K562 (cell line): ENCODE measurements around the gene TIPIN. TPM values are rescaled to one million over a fixed set of nuclear protein-coding genes. Genes with fewer than 3 reads are reported as not detected.
A peak's percentile ranks its signal among the peaks of the same experiment; 100 is the strongest.

Experiments used
- AFF4 ChIP-seq: sonication (generic); formaldehyde crosslinking; IDR thresholded peaks from 2 replicates; pipeline ENCODE4 v1.8.0; 2023; ENCODE audit warnings: mild to moderate bottlenecking, missing genetic modification reagents
- ATF1 ChIP-seq, 2 experiments: fragments of 450-650 bp in 1 of 2; IDR thresholded peaks; 2 replicates each; pipeline ENCODE4 v1.6.1; 2016; ENCODE audit warnings: missing compliant biosample characterization in 1 of 2, missing genetic modification characterization in 1 of 2
- BACH1 ChIP-seq: fragments of 200-800 bp; sonication (Bioruptor generic); IDR thresholded peaks from 2 replicates; pipeline ENCODE4 v1.6.1; 2016; ENCODE audit warnings: missing genetic modification characterization, missing compliant biosample characterization
- BRCA1 ChIP-seq, 2 experiments: fragments of 450-650 bp in 1 of 2; sonication (generic) in 1 of 2; formaldehyde crosslinking in 1 of 2; IDR thresholded peaks; 2 replicates each; pipeline versions ENCODE4 v1.5.0 to v1.6.1; 2017 to 2020; ENCODE audit warnings: mild to moderate bottlenecking in 1 of 2, missing genetic modification reagents in 1 of 2
- CUX1 ChIP-seq: fragments of 200-800 bp; sonication (Bioruptor generic); IDR thresholded peaks from 2 replicates; pipeline ENCODE4 v1.6.1; 2016; ENCODE audit warnings: missing genetic modification characterization, missing compliant biosample characterization
- FOSL1 ChIP-seq: fragments of 200-800 bp; sonication (Bioruptor generic); conservative IDR thresholded peaks from 2 replicates; pipeline ENCODE4 v1.6.1; 2016; ENCODE audit warnings: missing genetic modification characterization, missing compliant biosample characterization
- FOXP4 ChIP-seq: sonication (generic); formaldehyde crosslinking; IDR thresholded peaks from 2 replicates; pipeline ENCODE4 v1.8.0; 2022; ENCODE audit warnings: mild to moderate bottlenecking, missing genetic modification reagents, borderline replicate concordance
- LCOR ChIP-seq: sonication (generic); formaldehyde crosslinking; IDR thresholded peaks from 2 replicates; pipeline ENCODE4 v1.8.0; 2022; ENCODE audit warnings: mild to moderate bottlenecking, missing genetic modification reagents
- NFIC ChIP-seq: fragments of 450-650 bp; IDR thresholded peaks from 2 replicates; pipeline ENCODE4 v1.6.1; 2017; ENCODE audit warnings: mild to moderate bottlenecking, inconsistent platforms
- RBM17 ChIP-seq: fragments of 200-400 bp; formaldehyde crosslinking; IDR thresholded peaks from 2 replicates; pipeline ENCODE4 v1.6.1; 2017; ENCODE audit warnings: low read depth, mild to moderate bottlenecking, low read length, borderline replicate concordance
- SFPQ ChIP-seq: fragments of 200-400 bp; formaldehyde crosslinking; IDR thresholded peaks from 2 replicates; pipeline ENCODE4 v1.6.1; 2017; ENCODE audit warnings: mild to moderate bottlenecking, low read depth, low read length, moderate library complexity
- TAF15 ChIP-seq: fragments of 200-400 bp; formaldehyde crosslinking; IDR thresholded peaks from 2 replicates; pipeline ENCODE4 v1.6.1; 2017; ENCODE audit warnings: mild to moderate bottlenecking, low read depth, low read length, moderate library complexity
- polyA plus RNA-seq, 8 experiments: library from polyadenylated mRNA; depleted of rRNA in 4 of 8; stranded (reverse) in 5 of 8; unstranded in 3 of 8; fragments of >200 nt; fragmentation: Nextera tagmentation in 2 of 8; fragmentation: Illumina TruSeq in 1 of 8; extraction: Ambion mirVana in 2 of 8; extraction: Trizol in 1 of 8; gene quantifications; 2 replicates each; pipeline versions ENCODE4 v1.2.1 to v1.2.3, GENCODE V29; 2011 to 2014; ENCODE audit warnings: inconsistent platforms in 1 of 8, missing spikeins in 1 of 8
- total RNA-seq, 7 experiments: library from RNA; depleted of rRNA in 6 of 7; stranded (reverse); fragments of >200 nt in 6 of 7; fragmentation: Illumina TruSeq in 2 of 7; extraction: Trizol in 2 of 7; gene quantifications; 2 replicates each; pipeline versions ENCODE4 v1.2.1 to v1.2.3, GENCODE V29; 2011 to 2021; ENCODE audit warnings: low replicate concordance in 1 of 7

TIPIN gene
- total and polyA plus RNA-seq, 9 of the 15 experiments (the other 6 are each of a cell fraction or from before 2014, with no cell fraction given), result 22.9 to 61.4 (median 42.0) TPM

GRCh38 chr15:66294157-66294931 is 62.1 kb downstream of the TIPIN start (continued):
- 0 out of 2 replicates have a peak, but pooled peaks have one; percentile 66 for TF ChIP-seq AFF4
- no peak for TF ChIP-seq TAF15
- TF ChIP-seq BRCA1 (IDR thresholded peaks at IDR 0.05), result no peak
- no peak for TF ChIP-seq BRCA1 (CRISPR knock-in tag; IDR thresholded peaks at IDR 0.05)
- TF ChIP-seq NFIC, result peak; percentile 82
- no peak for TF ChIP-seq ATF1 (CRISPR knock-in tag; IDR thresholded peaks at IDR 0.05)
- no peak for TF ChIP-seq ATF1 (tag; IDR thresholded peaks at IDR 0.05)
- 0 out of 2 replicates have a peak, but pooled peaks have one; percentile 36 for TF ChIP-seq FOSL1
- no peak for TF ChIP-seq RBM17
- no peak for TF ChIP-seq SFPQ
- no peak; the same call in 1 of the 2 replicates for TF ChIP-seq CUX1 (CRISPR knock-in tag)
- TF ChIP-seq FOXP4 (CRISPR knock-in tag), result no peak
- TF ChIP-seq BACH1, result peak; percentile 41; the same call in 1 of the 2 replicates
- 0 out of 2 replicates have a peak, but pooled peaks have one; percentile 55 for TF ChIP-seq LCOR (CRISPR knock-in tag)
